H9 (cell line): ENCODE results near the gene STK17B. TPM values are rescaled to one million over a fixed set of nuclear protein-coding genes. Genes with fewer than 3 reads are reported as not detected.

Experiments
- DNase-seq: peaks from one replicate; pipeline ENCODE4 v3.0.0-alpha.2; 2017
- H2AFZ ChIP-seq: one replicate; pipeline ENCODE4 v1.6.1; 2013; ENCODE audit warnings: mild to moderate bottlenecking, low read length, control low read depth, moderate library complexity
- H2AK5ac ChIP-seq: 2 replicates; pipeline ENCODE4 v1.6.1; 2013; ENCODE audit warnings: low read length, control low read depth, mixed read lengths; ENCODE audit not compliant: insufficient read length
- H2BK120ac ChIP-seq: one replicate; pipeline ENCODE4 v1.6.1; 2013; ENCODE audit warnings: low read depth, mild to moderate bottlenecking, low read length, control low read depth, inconsistent platforms; ENCODE audit not compliant: poor library complexity, severe bottlenecking
- H2BK12ac ChIP-seq: 2 replicates; pipeline ENCODE4 v1.6.1; 2013; ENCODE audit warnings: low read length, control low read depth, mixed read lengths, low read depth; ENCODE audit not compliant: insufficient read length
- H2BK15ac ChIP-seq: 2 replicates; pipeline ENCODE4 v1.6.1; 2013; ENCODE audit warnings: low read depth, low read length, control low read depth
- H2BK20ac ChIP-seq: one replicate; pipeline ENCODE4 v1.6.1; 2013; ENCODE audit warnings: low read depth, mild to moderate bottlenecking, low read length, control low read depth, inconsistent platforms; ENCODE audit not compliant: poor library complexity, severe bottlenecking
- H2BK5ac ChIP-seq: 2 replicates; pipeline ENCODE4 v1.6.1; 2013; ENCODE audit warnings: low read length, control low read depth, mixed read lengths; ENCODE audit not compliant: insufficient read length
- H3K14ac ChIP-seq: 2 replicates; pipeline ENCODE4 v1.6.1; 2013; ENCODE audit warnings: low read length, control low read depth; ENCODE audit not compliant: insufficient read depth
- H3K18ac ChIP-seq: 2 replicates; pipeline ENCODE4 v1.6.1; 2013; ENCODE audit warnings: low read depth, mild to moderate bottlenecking, mixed read lengths, low read length, control low read depth; ENCODE audit not compliant: insufficient read length
- H3K23ac ChIP-seq: 2 replicates; pipeline ENCODE4 v1.6.1; 2013; ENCODE audit warnings: low read length, control low read depth, mixed read lengths, low read depth; ENCODE audit not compliant: insufficient read length
- H3K23me2 ChIP-seq: 2 replicates; pipeline ENCODE4 v1.6.1; 2013; ENCODE audit warnings: low read depth, mild to moderate bottlenecking, mixed read lengths, low read length, control low read depth; ENCODE audit not compliant: insufficient read length, poor library complexity, severe bottlenecking
- H3K27ac ChIP-seq: 2 replicates; pipeline ENCODE4 v1.5.1; 2013; ENCODE audit warnings: low read length, control low read depth, mixed read lengths, low read depth; ENCODE audit not compliant: insufficient read length
- H3K27me3 ChIP-seq: 2 replicates; pipeline ENCODE4 v1.6.1; 2013; ENCODE audit warnings: low read length, control low read depth, inconsistent platforms; ENCODE audit not compliant: insufficient read depth
- H3K4ac ChIP-seq: 2 replicates; pipeline ENCODE4 v1.6.1; 2013; ENCODE audit warnings: low read depth, mild to moderate bottlenecking, control low read depth, inconsistent platforms, low read length, moderate library complexity
- H3K4me1 ChIP-seq: 2 replicates; pipeline ENCODE4 v1.6.1; 2013; ENCODE audit warnings: low read length, control low read depth, inconsistent platforms; ENCODE audit not compliant: insufficient read depth
- H3K4me2 ChIP-seq: 2 replicates; pipeline ENCODE4 v1.6.1; 2013; ENCODE audit warnings: low read length, control low read depth, mixed read lengths; ENCODE audit not compliant: insufficient read length, insufficient read depth
- H3K56ac ChIP-seq: 2 replicates; pipeline ENCODE4 v1.6.1; 2013; ENCODE audit warnings: low read depth, mild to moderate bottlenecking, mixed read lengths, low read length, control low read depth; ENCODE audit not compliant: insufficient read length
- H3K79me1 ChIP-seq: 2 replicates; pipeline ENCODE4 v1.6.1; 2013; ENCODE audit warnings: low read depth, mild to moderate bottlenecking, moderate library complexity, low read length, control low read depth, inconsistent platforms; ENCODE audit not compliant: insufficient read depth, poor library complexity, severe bottlenecking
- H3K79me2 ChIP-seq: 2 replicates; pipeline ENCODE4 v1.6.1; 2013; ENCODE audit warnings: low read length, control low read depth, inconsistent platforms; ENCODE audit not compliant: insufficient read depth
- H3K9ac ChIP-seq: 2 replicates; pipeline ENCODE4 v1.6.1; 2013; ENCODE audit warnings: low read length, control low read depth, mixed read lengths; ENCODE audit not compliant: insufficient read length; ENCODE audit errors: extremely low read depth
- H3K9me3 ChIP-seq: one replicate; pipeline ENCODE4 v1.6.1; 2013; ENCODE audit warnings: low read depth, low read length, inconsistent platforms; ENCODE audit not compliant: control insufficient read depth
- H3T11ph ChIP-seq: one replicate; pipeline ENCODE4 v1.6.1; 2013; ENCODE audit warnings: mild to moderate bottlenecking, low read length, control low read depth, inconsistent platforms
- H4K20me1 ChIP-seq: one replicate; pipeline ENCODE4 v1.6.1; 2013; ENCODE audit not compliant: control insufficient read depth, insufficient read length, insufficient read depth
- H4K5ac ChIP-seq: 2 replicates; pipeline ENCODE4 v1.6.1; 2013; ENCODE audit warnings: low read depth, mild to moderate bottlenecking, mixed read lengths, low read length, control low read depth; ENCODE audit not compliant: insufficient read length
- H4K8ac ChIP-seq: replicated peaks from 2 replicates; pipeline ENCODE4 v1.6.1; 2013; ENCODE audit warnings: low read length, control low read depth, mixed read lengths, low read depth; ENCODE audit not compliant: insufficient read length
- H4K91ac ChIP-seq: 2 replicates; pipeline ENCODE4 v1.6.1; 2013; ENCODE audit warnings: low read depth, mild to moderate bottlenecking, moderate library complexity, mixed read lengths, low read length, control low read depth; ENCODE audit not compliant: insufficient read length
- H3K27ac Mint-ChIP-seq, 3 experiments: 2 replicates in 2 of 3; 3 replicates in 1 of 3; pipeline ENCODE4 v1.8.0; 2020 to 2021; ENCODE audit warnings: mixed read lengths in 3 of 3, mild to moderate bottlenecking in 1 of 3, moderate library complexity in 1 of 3
- H3K27me3 Mint-ChIP-seq: 2 replicates; pipeline ENCODE4 v1.8.0; 2021; ENCODE audit warnings: low read depth, mild to moderate bottlenecking, moderate library complexity, mixed read lengths
- H3K36me3 Mint-ChIP-seq, 3 experiments: 2 replicates in 2 of 3; 3 replicates in 1 of 3; pipeline ENCODE4 v1.8.0; 2020 to 2021; ENCODE audit warnings: low read depth in 3 of 3, mixed read lengths in 3 of 3; ENCODE audit not compliant: insufficient read depth in 1 of 3
- H3K4me1 Mint-ChIP-seq, 2 experiments: 2 replicates each; pipeline ENCODE4 v1.8.0; 2020; ENCODE audit warnings: mixed read lengths in 2 of 2
- H3K4me3 Mint-ChIP-seq, 2 experiments: 2 replicates in 1 of 2; 3 replicates in 1 of 2; pipeline ENCODE4 v1.8.0; 2020 to 2021; ENCODE audit warnings: mild to moderate bottlenecking in 2 of 2, mixed read lengths in 2 of 2, moderate library complexity in 1 of 2
- H3K9me3 Mint-ChIP-seq, 2 experiments: 2 replicates in 1 of 2; 3 replicates in 1 of 2; pipeline ENCODE4 v1.8.0; 2020; ENCODE audit warnings: mild to moderate bottlenecking in 2 of 2, mixed read lengths in 2 of 2, moderate library complexity in 1 of 2
- CTCF ChIP-seq: fragments of 200-600 bp; sonication (generic); conservative IDR thresholded peaks from 3 replicates; pipeline ENCODE4 v1.8.0; 2021; ENCODE audit warnings: antibody characterized with exemption, mild to moderate bottlenecking
- WGBS: extraction: QIAGEN DNeasy Blood & Tissue Kit; methylation state at CpG from one replicate; pipeline ENCODE4 v1.1.7; 2013; ENCODE audit warnings: missing lambda C conversion rate, low lambda C conversion rate, mixed read lengths; ENCODE audit not compliant: insufficient read length; ENCODE audit errors: extremely low coverage; 5-methylcytosine and 5-hydroxymethylcytosine counted together
- total RNA-seq: library from RNA; stranded (reverse); gene quantifications from 2 replicates; pipeline ENCODE4 v1.2.1, GENCODE V29; 2021

STK17B gene
- total RNA-seq, 1 experiment from 2014 or later = 6.1 TPM

GRCh38 chr2:196174404-196174803 lies 3.0 kb upstream of the STK17B start:
- H4K20me1 ChIP-seq = no peaks in the 10 kb centered on the region
- no peak overlapping the region for H3T11ph ChIP-seq
- no peaks in the 10 kb centered on the region; the same call in 1 of the 2 replicates for H3K79me2 ChIP-seq
- no peak overlapping the region for H4K91ac ChIP-seq
- H3K23me2 ChIP-seq = peaks cover 11% of the 10 kb centered on the region
- no peaks in the 10 kb centered on the region for H3K9me3 ChIP-seq
- H2BK5ac ChIP-seq = no peak overlapping the region
- peak; percentile 29 for DNase-seq
- H3K18ac ChIP-seq = no peak overlapping the region
- Mint-ChIP-seq H3K9me3 (no peaks in the 10 kb centered on the region), H3K36me3 (no peaks in the 10 kb centered on the region), H3K4me3 (no peak overlapping the region), H3K4me1 (peaks cover 14 to 23% of the 10 kb centered on the region in 2 experiments), H3K27ac (no peak overlapping the region), H3K27me3 (peaks cover 23% of the 10 kb centered on the region)
- no CpG with 5 or more reads among the region's 3 CpGs for WGBS
- H2BK120ac ChIP-seq = no peak overlapping the region
- H3K4me2 ChIP-seq = no peak overlapping the region
- no peak overlapping the region for H2AK5ac ChIP-seq
- no peak overlapping the region for H2BK20ac ChIP-seq
- H2BK12ac ChIP-seq = no peak overlapping the region
- H3K27me3 ChIP-seq = no peaks in the 10 kb centered on the region
- H3K4me1 ChIP-seq = no peaks in the 10 kb centered on the region
- no peak overlapping the region for H2AFZ ChIP-seq
- H3K27ac ChIP-seq = no peak overlapping the region
- H2BK15ac ChIP-seq = no peak overlapping the region
- no peak overlapping the region for H3K56ac ChIP-seq
- no peak overlapping the region for H4K8ac ChIP-seq
- no peaks in the 10 kb centered on the region for H3K79me1 ChIP-seq
- H3K9ac ChIP-seq = no peak overlapping the region
- H3K14ac ChIP-seq = no peak overlapping the region
- H3K23ac ChIP-seq = no peak overlapping the region
- H4K5ac ChIP-seq = no peak overlapping the region
- H3K4ac ChIP-seq = no peak overlapping the region
- no peak for TF ChIP-seq CTCF
